IPS-18a (cell line): ENCODE measurements around the gene MRPS25.

Source experiments
- H3K27ac ChIP-seq: one replicate; pipeline ENCODE4 v1.5.1; 2013; ENCODE audit warnings: low read length
- H3K27me3 ChIP-seq: one replicate; pipeline ENCODE4 v1.6.1; 2013; ENCODE audit warnings: mild to moderate bottlenecking, low read length; ENCODE audit not compliant: control insufficient read depth, insufficient read depth
- H3K36me3 ChIP-seq: one replicate; pipeline ENCODE4 v1.6.1; 2013; ENCODE audit warnings: low read depth, low read length; ENCODE audit not compliant: control insufficient read depth
- H3K4me1 ChIP-seq: one replicate; pipeline ENCODE4 v1.6.1; 2013; ENCODE audit warnings: low read depth, low read length; ENCODE audit not compliant: control insufficient read depth
- H3K4me3 ChIP-seq: one replicate; pipeline ENCODE4 v1.5.1; 2013; ENCODE audit warnings: low read length
- H3K9ac ChIP-seq: one replicate; pipeline ENCODE4 v1.6.1; 2013; ENCODE audit warnings: mild to moderate bottlenecking, low read length, moderate library complexity
- H3K9me3 ChIP-seq: one replicate; pipeline ENCODE4 v1.6.1; 2013; ENCODE audit warnings: low read depth, low read length; ENCODE audit not compliant: control insufficient read depth

The MRPS25 gene

GRCh38 chr3:15064835-15065549, at the start of gene MRPS25:
Gene MRPS25 (minus strand): TSS chr3:15065315. CDS start chr3:15065194, 121 bp downstream.
- no peaks in the 10 kb centered on the region for H3K9me3 ChIP-seq
- peaks cover 7% of the 10 kb centered on the region for H3K4me1 ChIP-seq
- H3K27me3 ChIP-seq: no peaks in the 10 kb centered on the region
- peak within 1 kb of the TSS; percentile 87 for H3K4me3 ChIP-seq
- no peak within 1 kb of the TSS for H3K27ac ChIP-seq
- peak within 1 kb of the TSS; percentile 89 for H3K9ac ChIP-seq
- H3K36me3 ChIP-seq: peaks cover 3% of the 10 kb centered on the region

- Histone ChIP-seq H3K9ac (no peak overlapping the region), H3K4me3 (no peak overlapping the region), H3K27me3 (no peaks in the 10 kb centered on the region), H3K36me3 (no peaks in the 10 kb centered on the region), H3K9me3 (no peaks in the 10 kb centered on the region), H3K4me1 (peaks cover 20% of the 10 kb centered on the region), H3K27ac (no peak overlapping the region)
These were observed 48.8 kb upstream of the MRPS25 start for GRCh38 chr3:15113884-15114283.

- H3K9me3 ChIP-seq: no peaks in the 10 kb centered on the region
- peaks cover 20% of the 10 kb centered on the region for H3K4me1 ChIP-seq
- H3K9ac ChIP-seq: no peak overlapping the region
- H3K27ac ChIP-seq: no peak overlapping the region
- no peaks in the 10 kb centered on the region for H3K36me3 ChIP-seq
- no peaks in the 10 kb centered on the region for H3K27me3 ChIP-seq
- H3K4me3 ChIP-seq: no peak overlapping the region
These were observed 48.4 kb upstream of the MRPS25 start for GRCh38 chr3:15113471-15113870.

GRCh38 chr3:15112011-15112410, 46.9 kb upstream of the MRPS25 start:
- no peaks in the 10 kb centered on the region for H3K9me3 ChIP-seq
- H3K27me3 ChIP-seq: no peaks in the 10 kb centered on the region
- H3K9ac ChIP-seq: no peak overlapping the region
- H3K27ac ChIP-seq: no peak overlapping the region
- no peak overlapping the region for H3K4me3 ChIP-seq
- H3K36me3 ChIP-seq: no peaks in the 10 kb centered on the region
- H3K4me1 ChIP-seq: peaks cover 20% of the 10 kb centered on the region

GRCh38 chr3:15110206-15110605, 45.1 kb upstream of the MRPS25 start:
- H3K9ac ChIP-seq: no peak overlapping the region
- no peak overlapping the region for H3K4me3 ChIP-seq
- H3K9me3 ChIP-seq: no peaks in the 10 kb centered on the region
- peaks cover 20% of the 10 kb centered on the region for H3K4me1 ChIP-seq
- no peak overlapping the region for H3K27ac ChIP-seq
- H3K27me3 ChIP-seq: no peaks in the 10 kb centered on the region
- no peaks in the 10 kb centered on the region for H3K36me3 ChIP-seq

GRCh38 chr3:15108869-15109268, 43.8 kb upstream of the MRPS25 start:
- Histone ChIP-seq H3K4me3 (no peak overlapping the region), H3K4me1 (peaks cover 7% of the 10 kb centered on the region), H3K9me3 (no peaks in the 10 kb centered on the region), H3K9ac (no peak overlapping the region), H3K27me3 (no peaks in the 10 kb centered on the region), H3K36me3 (no peaks in the 10 kb centered on the region), H3K27ac (no peak overlapping the region)

GRCh38 chr3:15108082-15108545, 43.0 kb upstream of the MRPS25 start:
- H3K27me3 ChIP-seq: no peaks in the 10 kb centered on the region
- no peaks in the 10 kb centered on the region for H3K4me1 ChIP-seq
- no peaks in the 10 kb centered on the region for H3K9me3 ChIP-seq
- no peak overlapping the region for H3K27ac ChIP-seq
- no peak overlapping the region for H3K9ac ChIP-seq
- H3K36me3 ChIP-seq: no peaks in the 10 kb centered on the region
- no peak overlapping the region for H3K4me3 ChIP-seq

GRCh38 chr3:15107075-15107947, 42.2 kb upstream of the MRPS25 start:
- Histone ChIP-seq H3K9me3 (no peaks in the 10 kb centered on the region), H3K4me1 (no peaks in the 10 kb centered on the region), H3K9ac (no peak overlapping the region), H3K36me3 (no peaks in the 10 kb centered on the region), H3K27me3 (no peaks in the 10 kb centered on the region), H3K27ac (no peak overlapping the region), H3K4me3 (no peak overlapping the region)

GRCh38 chr3:15102836-15103235, 37.7 kb upstream of the MRPS25 start:
- no peak overlapping the region for H3K27ac ChIP-seq
- no peak overlapping the region for H3K9ac ChIP-seq
- no peaks in the 10 kb centered on the region for H3K4me1 ChIP-seq
- no peaks in the 10 kb centered on the region for H3K36me3 ChIP-seq
- H3K27me3 ChIP-seq: no peaks in the 10 kb centered on the region
- no peaks in the 10 kb centered on the region for H3K9me3 ChIP-seq
- H3K4me3 ChIP-seq: no peak overlapping the region

GRCh38 chr3:15102256-15102655, 37.1 kb upstream of the MRPS25 start:
- no peaks in the 10 kb centered on the region for H3K4me1 ChIP-seq
- no peak overlapping the region for H3K4me3 ChIP-seq
- no peaks in the 10 kb centered on the region for H3K27me3 ChIP-seq
- H3K27ac ChIP-seq: no peak overlapping the region
- no peaks in the 10 kb centered on the region for H3K9me3 ChIP-seq
- H3K9ac ChIP-seq: no peak overlapping the region
- no peaks in the 10 kb centered on the region for H3K36me3 ChIP-seq

GRCh38 chr3:15099364-15100098, 34.4 kb upstream of the MRPS25 start:
- H3K9me3 ChIP-seq: no peaks in the 10 kb centered on the region
- peaks cover 10% of the 10 kb centered on the region for H3K36me3 ChIP-seq
- no peaks in the 10 kb centered on the region for H3K4me1 ChIP-seq
- H3K27ac ChIP-seq: no peak overlapping the region
- peak overlapping the region; percentile 64 for H3K9ac ChIP-seq
- H3K27me3 ChIP-seq: no peaks in the 10 kb centered on the region
- H3K4me3 ChIP-seq: peak overlapping the region; percentile 97
